SK-N-SH (cell line): ENCODE data around the gene CYYR1. TPM values are rescaled to one million over a fixed set of nuclear protein-coding genes. Genes with fewer than 3 reads are reported as not detected.

ENCODE experiments used
- CTCF ChIA-PET: fragments of 300-600, 350-600 bp; formaldehyde crosslinking; extraction: SDS; loops from one replicate; lab custom pipeline; 2021; lab: Yijun Ruan, JAX
- POLR2A ChIA-PET: fragments of 350-600 bp; sonication (Branson Sonifier 250); formaldehyde crosslinking; extraction: SDS; loops from one replicate; lab custom pipeline; 2020; ENCODE audit warnings: antibody characterized with exemption, inconsistent platforms; lab: Yijun Ruan, JAX
- DNase-seq: peaks from one replicate; pipeline ENCODE4 v3.0.0; 2012
- H2AFZ ChIP-seq: fragments of 200-600 bp; sonication (generic); 2 replicates; pipeline ENCODE4 v1.8.1; 2016; ENCODE audit warnings: antibody characterized with exemption, mild to moderate bottlenecking, low read depth
- H3F3A ChIP-seq: fragments of 200-600 bp; sonication (generic); replicated peaks from 2 replicates; pipeline ENCODE3; 2016; ENCODE audit warnings: antibody characterized with exemption, mild to moderate bottlenecking; ENCODE audit not compliant: insufficient read depth
- H3K27ac ChIP-seq, 2 experiments: fragments of 200-500 bp in 1 of 2; fragments of 200-600 bp in 1 of 2; sonication (Bioruptor generic) in 1 of 2; sonication (generic), shearing (Covaris generic) in 1 of 2; 2 replicates each; pipeline versions ENCODE4 v1.5.1 to v1.6.1; 2014 to 2016; ENCODE audit warnings: low read depth in 2 of 2, inconsistent platforms in 1 of 2, low read length in 1 of 2, mild to moderate bottlenecking in 1 of 2, mixed read lengths in 1 of 2
- H3K27me3 ChIP-seq: fragments of 200-600 bp; sonication (generic), shearing (Covaris generic); 2 replicates; pipeline ENCODE4 v1.6.1; 2016; ENCODE audit warnings: mixed run types; ENCODE audit not compliant: insufficient read depth
- H3K36me3 ChIP-seq, 2 experiments: fragments of 200-500 bp in 1 of 2; fragments of 200-600 bp in 1 of 2; sonication (Bioruptor generic) in 1 of 2; sonication (generic) in 1 of 2; replicated peaks in 1 of 2; 2 replicates each; pipeline versions ENCODE3 to v1.5.1; 2014 to 2016; ENCODE audit warnings: low read length in 1 of 2, mild to moderate bottlenecking in 1 of 2; ENCODE audit not compliant: insufficient read depth in 2 of 2, control insufficient read depth in 1 of 2
- H3K4me1 ChIP-seq, 2 experiments: fragments of 200-500 bp in 1 of 2; fragments of 200-600 bp in 1 of 2; sonication (Bioruptor generic) in 1 of 2; sonication (generic), shearing (Covaris generic) in 1 of 2; 2 replicates each; pipeline versions ENCODE4 v1.5.1 to v1.6.1; 2014 to 2016; ENCODE audit warnings: low read depth in 1 of 2, low read length in 1 of 2, mixed run types in 1 of 2; ENCODE audit not compliant: insufficient read depth in 2 of 2, control insufficient read depth in 1 of 2
- H3K4me2 ChIP-seq: fragments of 200-600 bp; sonication (generic), shearing (Covaris generic); 2 replicates; pipeline ENCODE4 v1.6.1; 2017; ENCODE audit warnings: mixed run types
- H3K4me3 ChIP-seq, 2 experiments: fragments of 200-500 bp in 1 of 2; fragments of 200-600 bp in 1 of 2; sonication (Bioruptor generic) in 1 of 2; sonication (generic), shearing (Covaris generic) in 1 of 2; 2 replicates each; pipeline versions ENCODE4 v1.5.1 to v1.8.1; 2014 to 2016; ENCODE audit warnings: low read depth in 2 of 2, inconsistent platforms in 1 of 2, low read length in 1 of 2, mild to moderate bottlenecking in 1 of 2, mixed read lengths in 1 of 2, moderate library complexity in 1 of 2
- H3K79me2 ChIP-seq: fragments of 200-600 bp; sonication (generic); 2 replicates; pipeline ENCODE4 v1.8.1; 2017; ENCODE audit warnings: mild to moderate bottlenecking; ENCODE audit not compliant: insufficient read depth
- H3K9ac ChIP-seq: fragments of 200-600 bp; sonication (generic); 2 replicates; pipeline ENCODE4 v1.6.1; 2017; ENCODE audit warnings: mixed run types
- H3K9me2 ChIP-seq: fragments of 200-600 bp; sonication (generic); 2 replicates; pipeline ENCODE4 v1.6.1; 2017; ENCODE audit warnings: mixed run types
- H3K9me3 ChIP-seq: fragments of 200-600 bp; sonication (generic); 2 replicates; pipeline ENCODE4 v1.6.1; 2017; ENCODE audit warnings: mixed run types, mild to moderate bottlenecking, moderate library complexity
- H4K20me1 ChIP-seq: fragments of 200-600 bp; sonication (generic); 2 replicates; pipeline ENCODE4 v1.6.1; 2017; ENCODE audit warnings: mild to moderate bottlenecking, mixed run types; ENCODE audit not compliant: insufficient read depth
- CHD2 ChIP-seq: fragments of 150-350 bp; IDR thresholded peaks from 2 replicates; pipeline ENCODE4 v1.6.1; 2018; ENCODE audit warnings: low read length; ENCODE audit not compliant: partially characterized antibody
- ELF1 ChIP-seq: IDR thresholded peaks from 2 replicates; pipeline ENCODE4 v1.4.0; 2012
- EZH2phosphoT487 ChIP-seq: fragments of 200-600 bp; sonication (generic); IDR thresholded peaks from 2 replicates; pipeline ENCODE4 v1.6.1; 2017; ENCODE audit warnings: low read depth, mixed run types, mild to moderate bottlenecking, antibody characterized with exemption, moderate library complexity, borderline replicate concordance
- FOSL2 ChIP-seq: IDR thresholded peaks from 2 replicates; pipeline ENCODE4 v1.4.0; 2012; ENCODE audit warnings: low read depth, mild to moderate bottlenecking, moderate library complexity, borderline replicate concordance
- FOXJ3 ChIP-seq: sonication (generic); formaldehyde crosslinking; IDR thresholded peaks from 2 replicates; pipeline ENCODE4 v1.5.1; 2020; ENCODE audit warnings: mild to moderate bottlenecking, missing genetic modification reagents
- FOXM1 ChIP-seq: IDR thresholded peaks from 2 replicates; pipeline ENCODE4 v1.4.0; 2012; ENCODE audit warnings: low read depth, mild to moderate bottlenecking
- JUND ChIP-seq: IDR thresholded peaks from 2 replicates; pipeline ENCODE4 v1.4.0; 2012
- MEF2A ChIP-seq: IDR thresholded peaks from 2 replicates; pipeline ENCODE4 v1.4.0; 2012; ENCODE audit warnings: low read depth, borderline replicate concordance
- NRF1 ChIP-seq: IDR thresholded peaks from 2 replicates; pipeline ENCODE4 v1.6.1; 2012; ENCODE audit warnings: low read depth, mild to moderate bottlenecking, low read length
- RAD21 ChIP-seq: IDR thresholded peaks from 2 replicates; pipeline ENCODE4 v1.6.1; 2012; ENCODE audit warnings: mild to moderate bottlenecking, low read length
- RCOR1 ChIP-seq: fragments of 150-350 bp; IDR thresholded peaks from 2 replicates; pipeline ENCODE4 v1.6.1; 2017; ENCODE audit warnings: antibody characterized with exemption, low read length
- SMC3 ChIP-seq: IDR thresholded peaks from 2 replicates; pipeline ENCODE4 v1.6.1; 2012; ENCODE audit warnings: low read depth, low read length, improper control_type of control experiment
- TCF12 ChIP-seq: IDR thresholded peaks from 2 replicates; pipeline ENCODE4 v1.4.0; 2012
- USF1 ChIP-seq: IDR thresholded peaks from 2 replicates; pipeline ENCODE4 v1.4.0; 2012; ENCODE audit warnings: low read depth, borderline replicate concordance
- YY1 ChIP-seq: IDR thresholded peaks from 2 replicates; pipeline ENCODE4 v1.4.0; 2012; ENCODE audit warnings: low read depth, mild to moderate bottlenecking
- ZBTB33 ChIP-seq: IDR thresholded peaks from 2 replicates; pipeline ENCODE4 v1.4.0; 2012; ENCODE audit warnings: low read depth, borderline replicate concordance
- WGBS: methylation state at CpG from one replicate; pipeline ENCODE4 v1.1.6; 2017; ENCODE audit warnings: low lambda C conversion rate; 5-methylcytosine and 5-hydroxymethylcytosine counted together
- polyA plus RNA-seq, 3 experiments: library from polyadenylated mRNA; depleted of rRNA; stranded (reverse); fragments of >200 nt; gene quantifications; 2 replicates each; pipeline ENCODE4 v1.2.3, GENCODE V29; 2012

CYYR1 gene
- polyA plus RNA-seq, 1 of the 3 experiments (the other 2 are of a cell fraction): not detected

- Histone ChIP-seq H3K27me3 (no peaks in the 10 kb centered on the region), H3K9me2 (no peaks in the 10 kb centered on the region), H3K79me2 (no peaks in the 10 kb centered on the region), H3K36me3 (no peaks in the 10 kb centered on the region), H3K4me2 (no peak overlapping the region), H3K9ac (no peak overlapping the region), H4K20me1 (no peaks in the 10 kb centered on the region), H3K27ac (no peak overlapping the region), H3K4me3 (no peak overlapping the region), H3K9me3 (no peaks in the 10 kb centered on the region), H3F3A (no peaks in the 10 kb centered on the region), H3K4me1 (no peaks in the 10 kb centered on the region), H2AFZ (no peak overlapping the region)
- ChIA-PET CTCF (no interaction called here), POLR2A (no interaction called here)
- 82% methylated on average over 3 of the region's 3 CpGs for WGBS
- no peak for TF ChIP-seq MEF2A
- no peak for TF ChIP-seq FOXM1
- no peak for TF ChIP-seq EZH2phosphoT487
- no peak for TF ChIP-seq RCOR1
- no peak for TF ChIP-seq JUND
- TF ChIP-seq YY1: no peak
- TF ChIP-seq RAD21: no peak
- no peak for TF ChIP-seq TCF12
- no peak for TF ChIP-seq ZBTB33
- TF ChIP-seq CHD2: no peak
- TF ChIP-seq ELF1: no peak
- no peak for TF ChIP-seq NRF1
- no peak for DNase-seq
Observed at GRCh38 chr21:26422138-26422537, 150.9 kb downstream of the CYYR1 start.

GRCh38 chr21:26421724-26422123, 151.4 kb downstream of the CYYR1 start:
- POLR2A ChIA-PET: no interaction called here
- H3F3A ChIP-seq: no peaks in the 10 kb centered on the region
- no peak for DNase-seq

More at GRCh38 chr21:26421724-26422123, 151.4 kb downstream of the CYYR1 start:
- no peaks in the 10 kb centered on the region for H3K27me3 ChIP-seq
- no peak for TF ChIP-seq FOXJ3 (CRISPR knock-in tag)
- TF ChIP-seq FOSL2: no peak
- no peak for TF ChIP-seq JUND
- no peak for TF ChIP-seq USF1
- TF ChIP-seq TCF12: no peak
- no peak for TF ChIP-seq SMC3
- no peak for TF ChIP-seq FOXM1
- H3K4me3 ChIP-seq: no peak overlapping the region
- no peak overlapping the region for H3K9ac ChIP-seq
- H3K4me1 ChIP-seq: no peaks in the 10 kb centered on the region
- H4K20me1 ChIP-seq: no peaks in the 10 kb centered on the region
- no peak overlapping the region for H3K27ac ChIP-seq
- CTCF ChIA-PET: no interaction called here
- no peak overlapping the region for H3K4me2 ChIP-seq
- 8% methylated on average over 1 of the region's 1 CpG for WGBS
- no peaks in the 10 kb centered on the region for H3K79me2 ChIP-seq
- H3K36me3 ChIP-seq: no peaks in the 10 kb centered on the region
- no peak overlapping the region for H2AFZ ChIP-seq
- no peaks in the 10 kb centered on the region for H3K9me2 ChIP-seq
- no peaks in the 10 kb centered on the region for H3K9me3 ChIP-seq
